GM21786 (cell line): ENCODE results near the gene GGT5.
"Not testable (repeated sequence)": the region's sequence is repeated elsewhere in the genome, so short reads cannot be mapped to it uniquely, and the experiment has no call there.

ENCODE experiments used
- ATAC-seq: cut with Tn5 transposase; IDR thresholded peaks from one replicate; pipeline ENCODE4 v1.9.1; 2021; ENCODE audit not compliant: unreplicated experiment

The GGT5 gene

DNA sequence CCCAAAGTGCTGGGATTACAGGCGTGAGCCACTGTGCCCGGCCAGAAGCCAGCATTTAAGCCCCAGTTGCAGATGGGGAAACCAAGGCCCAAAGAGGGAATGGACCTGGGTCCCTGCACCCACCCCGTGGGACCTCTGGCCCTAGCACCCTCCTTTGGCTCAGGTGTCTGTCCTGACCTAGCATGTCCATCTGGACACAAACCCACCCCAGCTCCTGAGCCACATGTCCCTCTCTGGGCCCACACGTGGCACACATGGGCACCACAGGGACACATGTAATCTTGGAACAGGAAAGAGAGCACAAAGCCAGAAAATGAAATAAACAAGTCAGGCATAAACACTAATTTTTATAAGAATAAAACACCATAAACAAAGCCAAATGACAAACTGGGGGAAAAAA, 9.6 kb downstream of the GGT5 start:
- no peak for ATAC-seq

DNA sequence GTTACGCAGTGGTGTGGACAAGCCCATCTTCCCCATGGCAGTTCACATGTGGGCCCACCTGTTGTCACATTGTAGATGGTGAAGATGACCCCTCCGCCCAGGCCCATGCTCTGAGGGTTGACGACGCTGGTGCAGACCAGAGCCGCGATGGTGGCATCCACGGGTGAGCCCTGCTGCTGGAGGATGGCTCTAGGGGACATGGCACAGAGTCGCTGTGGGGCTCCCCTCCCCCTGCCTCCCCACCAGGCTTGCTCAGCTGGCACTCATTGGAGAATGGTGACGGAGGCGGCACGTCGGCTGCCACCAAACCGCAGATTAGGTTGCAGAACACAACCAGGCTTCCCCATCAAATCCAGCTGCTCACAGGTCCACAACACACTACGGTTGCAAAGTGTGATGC, 11.1 kb downstream of the GGT5 start:
- no peak for ATAC-seq

DNA sequence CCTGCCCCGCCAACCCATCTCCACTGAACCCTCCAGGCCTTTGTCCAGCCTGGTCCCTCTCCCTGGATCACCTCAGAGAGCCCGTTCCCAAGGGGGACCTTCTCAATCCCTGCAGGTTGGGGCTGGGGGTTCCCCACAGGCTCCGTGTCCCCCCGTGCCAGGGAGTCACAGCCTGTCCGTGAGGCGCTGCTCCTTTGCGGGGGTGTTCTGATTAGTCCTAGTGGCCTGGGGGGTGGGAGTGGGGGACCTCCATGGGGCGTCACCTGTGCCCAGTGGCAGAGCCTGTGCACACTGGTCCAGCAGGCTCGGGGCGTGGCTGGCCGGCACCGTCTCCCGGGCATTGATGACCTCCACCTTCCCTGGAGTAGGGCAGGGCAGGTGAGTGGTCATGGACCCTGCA, 11.6 kb downstream of the GGT5 start:
- no peak for ATAC-seq

DNA sequence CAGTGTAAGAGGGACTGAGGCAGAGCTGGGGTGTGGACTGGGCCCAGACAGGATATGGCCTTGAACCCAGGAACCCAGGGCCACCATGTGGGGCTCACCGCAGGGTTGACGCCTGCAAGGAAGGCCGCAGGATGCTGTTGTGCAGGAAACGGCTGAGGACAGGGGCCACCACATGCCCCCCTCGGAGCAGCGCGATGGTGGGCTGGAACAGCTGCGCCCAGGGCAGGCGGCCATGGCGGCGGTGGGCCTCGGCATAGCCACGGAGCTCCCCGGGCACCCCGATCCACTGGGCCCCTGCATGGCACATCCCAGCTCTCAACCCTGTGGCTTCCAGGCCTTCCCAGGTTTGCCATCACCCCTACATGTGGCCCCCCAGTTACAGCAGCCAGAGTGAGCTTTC, 12.2 kb downstream of the GGT5 start:
- ATAC-seq: no peak

DNA sequence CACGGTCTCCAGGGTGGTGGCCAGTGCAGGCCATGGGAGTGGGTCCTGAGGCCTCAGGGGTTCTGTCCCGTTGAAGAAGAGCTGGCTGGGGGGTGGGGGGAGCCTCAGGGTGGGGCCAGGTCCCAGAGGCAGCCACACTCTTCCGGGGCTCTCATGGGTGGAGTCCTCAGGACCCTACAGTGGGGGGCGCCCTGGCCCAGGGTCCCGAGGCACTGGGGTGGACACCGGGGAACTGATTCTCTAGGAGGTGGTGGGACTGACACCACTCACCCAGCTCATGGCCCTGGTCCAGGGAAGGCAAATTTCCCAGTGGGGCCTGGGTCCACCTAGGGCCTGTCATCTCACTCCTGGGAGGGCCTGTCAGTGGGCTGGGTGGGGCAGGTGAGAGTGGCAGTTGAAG, 12.8 kb downstream of the GGT5 start:
- ATAC-seq: no peak

DNA sequence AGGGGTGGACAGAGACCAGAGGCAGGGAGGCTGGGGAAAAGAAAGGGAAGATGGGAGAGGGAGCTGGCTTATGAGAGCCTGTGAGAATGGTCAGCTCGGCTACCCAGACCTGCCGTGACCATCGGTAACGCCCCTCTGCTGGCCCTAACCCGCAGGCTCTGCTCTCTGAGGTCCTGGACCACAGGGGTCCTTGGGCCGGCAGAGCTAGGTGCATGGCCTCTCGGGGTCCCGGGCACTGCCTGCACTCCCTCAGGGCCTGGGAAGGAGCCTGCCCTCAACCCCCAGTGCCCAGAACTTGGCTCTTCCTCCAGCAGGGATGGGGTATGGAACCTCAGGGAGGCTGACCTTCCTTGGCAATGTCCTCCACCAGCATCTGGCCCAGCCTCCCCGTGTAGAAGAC, 13.2 kb downstream of the GGT5 start:
- ATAC-seq: no peak

DNA sequence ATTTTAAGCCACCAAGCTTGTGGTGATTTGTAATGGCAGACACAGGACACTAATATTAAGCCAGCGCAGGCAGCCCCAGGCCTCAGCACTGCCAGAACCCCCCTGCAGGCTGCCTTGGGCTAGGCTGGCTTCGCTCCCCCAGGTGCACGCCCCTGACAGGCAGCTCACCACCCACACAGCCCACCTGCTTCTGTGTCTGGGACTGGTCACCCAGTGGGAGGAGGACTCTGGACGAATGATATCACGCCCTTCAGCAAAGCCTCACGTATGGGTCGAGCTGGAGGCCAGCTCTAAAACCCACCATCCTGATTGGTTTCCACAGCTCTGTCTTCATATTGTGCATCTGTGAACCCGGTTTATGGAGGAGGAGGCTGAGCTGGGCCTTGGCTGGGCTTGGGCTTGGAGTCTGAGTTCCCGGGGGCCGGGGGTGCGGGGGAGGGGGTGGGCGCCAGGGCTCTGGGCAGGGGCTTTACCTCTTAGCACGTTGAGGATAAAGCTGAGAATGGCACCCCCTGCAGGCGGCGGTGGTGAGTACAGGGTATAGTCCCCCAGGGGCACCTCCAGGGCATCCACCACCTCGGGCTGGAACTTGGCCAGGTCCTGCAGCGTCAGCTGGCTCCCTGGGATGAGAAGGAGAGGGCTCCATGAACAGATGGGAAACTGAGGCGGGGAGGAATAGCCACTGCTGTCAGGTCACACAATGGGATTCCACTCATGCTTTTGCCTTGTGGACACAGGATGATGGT, 13.8 kb downstream of the GGT5 start:
- ATAC-seq: no peak

DNA sequence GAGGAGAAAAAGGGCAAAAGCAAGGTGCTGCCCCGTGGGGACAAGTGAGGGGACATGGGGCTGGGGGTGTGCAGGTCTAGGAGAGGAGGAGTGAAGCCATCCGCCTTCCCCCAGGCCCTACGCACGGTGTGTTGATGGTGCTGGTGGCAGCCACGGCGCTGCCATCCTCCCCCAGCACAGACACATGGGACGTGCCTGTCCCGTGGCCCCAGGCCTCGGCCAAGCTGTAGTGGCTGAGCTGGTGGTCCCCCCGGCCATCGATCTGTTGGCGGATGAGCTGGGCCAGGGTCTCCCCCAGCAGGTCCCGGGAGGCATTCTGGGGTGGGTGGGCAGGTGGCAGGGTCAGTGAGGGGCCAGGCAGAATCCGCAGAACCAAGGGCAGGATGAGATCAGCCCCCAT, 18.9 kb downstream of the GGT5 start:
- ATAC-seq: no peak

DNA sequence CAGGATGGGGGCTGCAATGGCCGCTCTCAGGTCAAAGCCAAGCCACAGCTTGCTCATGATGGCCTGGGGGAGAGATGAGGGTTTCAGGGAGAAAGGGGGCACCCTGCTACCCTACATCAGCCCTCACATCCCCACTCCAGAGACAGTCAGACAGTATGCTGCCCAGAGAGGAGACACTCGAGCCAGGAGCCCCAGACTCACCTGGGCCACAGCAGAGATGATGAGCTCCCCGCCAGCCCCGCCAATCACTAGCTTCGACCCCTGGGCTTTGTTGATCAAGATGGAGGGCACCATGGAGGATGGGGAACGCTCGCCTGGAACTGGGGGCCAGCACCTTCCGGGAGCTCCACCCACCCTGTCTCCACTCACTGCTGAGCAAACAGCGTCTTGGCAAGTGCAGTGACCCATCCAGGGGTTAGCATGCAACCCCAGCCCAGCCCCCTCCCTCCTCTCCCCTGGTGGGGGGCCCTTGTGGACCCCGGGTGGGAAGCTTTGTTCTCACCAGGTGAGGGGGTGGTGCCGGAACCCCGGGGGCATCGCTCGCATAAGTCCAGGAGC, 19.8 kb downstream of the GGT5 start:
- ATAC-seq: no peak

DNA sequence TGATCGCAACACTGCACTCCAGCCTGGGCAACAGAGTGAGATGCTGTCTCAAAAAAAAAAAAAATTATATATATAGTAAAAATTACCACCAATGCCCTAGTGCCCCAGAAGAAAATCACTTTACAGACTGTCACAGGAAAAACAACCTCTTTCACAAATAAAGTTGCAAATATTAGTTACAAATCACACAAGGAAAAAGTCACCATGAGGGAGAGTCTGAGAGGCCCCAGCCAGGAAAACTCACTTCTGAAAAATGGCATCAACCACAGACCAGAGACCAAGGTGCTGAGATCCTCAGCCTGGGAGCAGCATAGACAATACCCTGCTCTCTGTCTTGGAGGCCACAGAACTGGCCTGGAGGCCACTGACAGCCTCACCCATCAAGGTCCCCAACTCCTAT, 20.4 kb downstream of the GGT5 start:
- ATAC-seq: no peak

DNA sequence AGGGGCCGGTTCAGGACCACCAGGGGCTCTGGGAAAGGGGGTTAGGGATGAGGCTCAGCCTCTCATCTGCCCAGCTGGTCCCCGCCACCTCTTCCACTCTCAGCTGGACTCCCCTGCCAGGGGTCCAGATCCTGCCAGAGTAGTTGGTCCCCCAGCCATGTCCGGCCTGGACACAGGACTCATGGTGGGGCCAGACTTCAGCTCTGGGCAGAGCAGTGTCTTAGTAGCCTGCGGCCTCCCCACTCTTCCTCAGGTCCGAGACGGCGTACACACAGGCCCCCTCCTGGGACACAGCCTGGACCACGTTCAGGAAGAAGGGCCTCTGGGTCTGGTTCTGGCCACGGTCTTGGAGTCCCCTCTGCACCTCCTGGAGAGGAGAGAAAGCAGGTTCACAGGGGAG, 25.1 kb downstream of the GGT5 start:
- no peak for ATAC-seq

DNA sequence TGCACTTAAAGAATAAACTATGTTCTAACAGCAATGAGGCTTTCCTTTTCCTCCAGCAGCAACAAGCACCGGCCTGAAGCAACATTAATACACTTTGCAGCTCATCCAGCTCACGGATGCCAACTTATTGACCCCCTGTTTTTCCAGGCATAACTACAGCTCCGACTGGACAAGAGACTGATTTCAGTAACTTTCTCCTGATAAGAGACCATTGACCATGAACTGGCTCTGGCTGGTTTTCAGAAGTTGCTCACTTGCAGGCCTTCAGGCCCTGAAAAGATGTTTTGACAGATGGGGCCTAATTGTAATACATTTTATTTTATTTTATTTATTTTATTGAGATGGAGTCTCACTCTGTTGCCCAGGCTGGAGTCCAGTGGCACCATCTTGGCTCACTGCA, 27.5 kb downstream of the GGT5 start:
- no peak for ATAC-seq

DNA sequence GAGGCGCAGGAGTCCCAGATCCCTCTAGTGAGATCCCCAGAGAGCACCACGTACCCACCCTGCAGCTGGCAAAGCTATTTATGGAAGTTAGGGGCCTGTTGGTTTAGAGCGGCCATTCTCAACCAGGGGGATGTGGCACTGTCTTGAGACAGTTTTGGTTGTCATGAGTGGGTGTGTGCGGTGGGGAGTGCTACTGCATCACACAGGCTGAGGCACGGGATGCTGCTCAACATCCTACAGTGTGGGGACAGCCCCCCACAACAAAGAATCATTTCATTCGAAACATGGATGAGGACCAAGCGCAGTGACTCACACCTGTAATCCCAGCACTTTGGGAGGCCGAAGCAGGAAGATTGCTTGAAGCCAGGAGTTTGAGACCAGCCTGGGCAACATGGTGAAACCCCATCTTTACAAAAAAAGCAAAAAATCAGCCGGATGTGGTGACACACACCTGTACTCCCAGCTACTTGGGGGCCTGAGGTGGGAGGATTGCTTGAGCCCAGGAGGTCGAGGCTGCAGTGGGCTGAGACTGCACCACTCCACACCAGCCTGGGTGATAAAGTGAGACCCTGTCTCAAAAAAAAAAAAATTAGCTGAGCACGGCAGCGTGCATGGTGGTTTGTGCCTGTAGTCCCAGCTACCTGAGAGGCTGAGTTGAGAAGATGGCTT, 28.2 kb downstream of the GGT5 start:
- ATAC-seq: no peak

DNA sequence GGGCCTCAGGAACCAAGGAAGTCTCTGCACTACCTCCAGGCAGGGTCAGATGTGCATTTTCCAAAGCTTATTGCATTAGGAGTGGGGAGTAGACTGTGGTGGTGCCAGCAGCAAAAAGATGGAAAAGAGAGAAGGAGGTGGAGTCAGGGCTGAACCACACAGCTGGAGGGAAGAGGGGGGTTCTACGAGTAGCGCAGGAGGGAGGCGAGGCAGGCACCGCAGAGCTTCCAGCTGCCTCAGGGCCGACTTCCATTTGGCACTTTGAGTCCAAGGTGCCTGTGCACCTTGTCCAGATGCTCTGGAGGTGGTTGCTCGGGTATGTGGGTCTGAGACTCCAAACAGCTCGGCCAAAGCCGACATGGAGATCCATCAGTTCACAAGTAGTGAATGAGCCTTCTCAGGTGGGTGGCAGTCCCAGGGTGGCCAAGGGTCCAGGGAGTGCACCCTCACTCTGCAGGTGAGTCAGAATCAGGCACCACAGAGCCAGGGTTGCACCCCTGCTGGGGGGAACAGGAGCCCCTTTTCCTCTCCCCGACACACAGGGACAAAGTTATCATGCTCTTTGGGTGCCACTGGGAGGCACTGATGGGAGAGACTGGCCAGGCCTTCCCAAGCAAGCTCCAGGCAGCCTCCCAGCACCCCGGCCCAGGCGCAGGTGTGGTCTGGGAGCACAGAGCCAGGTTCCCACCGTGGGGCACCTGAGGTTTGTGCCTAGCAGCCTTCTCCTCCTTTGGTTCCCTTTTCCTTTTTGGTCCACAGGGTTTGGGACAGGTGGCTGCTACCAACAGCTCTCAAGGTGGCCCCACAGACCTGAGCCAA, 30.2 kb downstream of the GGT5 start:
- ATAC-seq: no peak

DNA sequence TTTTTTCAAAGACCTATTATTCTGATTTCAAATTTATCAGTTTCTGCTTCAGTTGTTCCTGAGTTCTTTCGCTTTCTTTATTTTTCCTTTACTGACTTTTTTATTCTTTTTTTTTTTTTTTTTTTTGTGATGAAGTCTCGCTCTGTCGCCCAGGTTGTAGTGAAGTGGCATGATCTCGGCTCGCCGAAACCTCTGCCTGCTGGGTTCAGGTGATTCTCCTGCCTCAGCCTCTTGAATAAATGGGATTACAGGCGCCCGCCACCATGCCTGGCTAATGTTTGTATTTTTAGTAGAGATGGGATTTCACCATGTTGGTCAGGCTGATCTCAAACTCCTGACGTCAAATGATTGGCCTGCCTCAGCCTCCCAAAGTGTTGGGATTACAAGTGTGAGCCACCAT, 31.8 kb downstream of the GGT5 start:
- not testable (repeated sequence) for ATAC-seq

DNA sequence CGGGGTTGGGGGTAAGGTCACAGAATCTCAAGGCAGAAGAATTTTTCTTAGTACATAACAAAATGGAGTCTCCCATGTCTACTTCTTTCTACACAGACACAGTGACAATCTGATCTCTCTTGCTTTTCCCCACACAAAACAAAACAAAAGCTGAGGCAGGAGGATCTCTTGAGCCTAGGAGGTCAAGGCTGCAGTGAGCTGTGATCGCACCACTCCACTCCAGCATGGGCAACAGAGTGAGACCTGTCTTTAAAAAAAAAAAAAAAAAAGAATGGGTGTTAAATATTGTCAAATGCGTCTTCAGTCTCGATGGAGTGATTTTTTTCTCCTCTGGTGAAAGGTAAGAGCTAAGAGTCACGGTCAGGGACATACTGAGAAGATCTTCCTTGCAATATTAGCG, 33.2 kb downstream of the GGT5 start:
- not testable (repeated sequence) for ATAC-seq

DNA sequence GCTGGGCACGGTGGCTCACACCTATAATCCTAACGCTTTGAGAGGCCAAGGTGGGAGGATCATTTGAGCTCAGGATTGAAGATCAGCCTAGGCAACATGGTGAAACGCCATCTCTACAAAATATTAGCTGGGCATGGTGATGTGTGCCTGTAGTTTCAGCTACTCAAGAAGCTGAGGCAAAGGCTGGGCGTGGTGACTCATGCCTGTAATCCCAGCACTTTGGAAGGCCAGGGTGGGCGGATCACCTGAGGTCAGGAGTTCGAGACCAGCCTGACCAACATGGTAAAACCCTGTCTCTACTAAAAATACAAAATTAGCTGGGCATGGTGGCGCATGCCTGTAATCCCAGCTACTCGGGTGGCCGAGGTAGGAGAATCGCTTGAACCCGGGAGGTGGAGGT, 34.5 kb downstream of the GGT5 start:
- not testable (repeated sequence) for ATAC-seq

DNA sequence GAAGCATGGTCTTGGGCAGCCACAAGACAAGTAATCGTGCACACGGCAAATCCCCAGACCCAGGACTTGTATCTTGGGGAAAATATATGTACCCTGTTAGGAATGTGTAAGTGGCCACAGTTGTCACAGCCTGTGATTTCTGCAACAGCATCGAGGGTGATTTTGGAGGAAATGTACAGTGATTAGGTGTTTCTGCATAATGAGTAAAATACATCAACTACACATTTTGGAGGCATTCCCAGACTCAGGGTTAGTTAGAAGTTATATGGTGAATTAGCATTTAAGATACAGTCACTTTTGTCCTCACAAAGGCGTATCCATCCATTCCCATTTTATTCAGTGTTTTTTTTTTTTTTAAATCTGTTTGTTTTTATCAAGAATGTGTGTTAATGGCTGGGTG, 35.2 kb downstream of the GGT5 start:
- ATAC-seq: no peak

DNA sequence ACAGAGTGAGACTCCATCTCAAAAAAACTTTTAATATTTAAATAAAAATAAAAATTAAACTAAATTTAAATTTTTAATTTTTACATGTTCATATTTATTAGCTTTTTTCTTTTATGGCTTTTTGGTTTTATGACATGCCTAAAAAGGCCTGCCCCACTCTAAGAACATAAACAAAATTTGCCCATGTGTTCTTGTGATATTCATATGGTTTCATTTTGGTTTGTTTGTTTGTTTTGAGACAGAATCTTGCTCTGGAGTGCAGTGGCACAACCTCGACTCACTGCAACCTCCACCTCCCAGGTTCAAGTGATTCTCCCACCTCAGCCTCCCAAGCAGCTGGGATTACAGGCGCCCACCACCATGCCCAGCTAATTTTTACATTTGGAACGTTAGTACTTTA, 35.9 kb downstream of the GGT5 start:
- no peak for ATAC-seq

DNA sequence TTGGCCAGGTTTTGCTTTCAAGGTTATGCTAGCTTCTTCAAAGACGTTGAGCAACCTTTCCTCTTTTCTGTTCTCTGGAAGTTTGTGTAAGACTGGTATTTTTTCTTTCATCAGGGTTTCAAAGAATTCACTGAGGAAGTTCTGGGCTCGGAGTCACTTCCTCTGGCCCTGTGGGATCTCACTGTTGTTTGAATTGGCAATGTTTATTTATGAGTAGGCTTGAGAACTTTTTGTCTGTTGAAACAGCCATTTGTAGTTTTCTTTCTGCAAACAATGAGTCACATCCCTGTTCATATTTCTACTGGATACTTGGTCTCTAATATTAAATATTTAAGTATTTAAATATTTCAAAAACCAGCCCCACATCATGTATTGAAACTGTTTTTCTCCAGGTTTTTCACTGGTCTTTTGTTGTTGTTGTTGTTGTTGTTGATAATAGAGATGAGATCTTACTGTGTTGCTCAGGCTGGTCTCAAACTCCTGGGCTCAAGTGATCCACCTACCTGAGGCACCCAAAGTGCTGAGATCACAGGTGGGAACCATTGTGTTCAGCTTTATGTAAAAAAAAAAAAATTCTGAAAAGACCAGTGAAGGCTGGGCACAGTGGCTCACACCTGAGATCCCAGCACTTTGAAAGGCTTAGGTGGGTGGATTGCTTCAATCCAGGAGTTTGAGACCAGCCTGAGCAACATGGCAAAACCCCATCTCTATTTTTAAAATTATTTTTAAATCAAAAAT, 36.7 kb downstream of the GGT5 start:
- no peak for ATAC-seq
